Hematopoietic multipotent progenitor cell treated with erythropoietin and hydrocortisone succinate and interleukin-3 and kit ligand, for 6 days (in vitro differentiated cells): Measurements from ENCODE around the gene HES3.

ENCODE experiments used
- DNase-seq: peaks from one replicate; pipeline ENCODE4 v3.0.0-alpha.2; 2015

The HES3 gene, protein sequence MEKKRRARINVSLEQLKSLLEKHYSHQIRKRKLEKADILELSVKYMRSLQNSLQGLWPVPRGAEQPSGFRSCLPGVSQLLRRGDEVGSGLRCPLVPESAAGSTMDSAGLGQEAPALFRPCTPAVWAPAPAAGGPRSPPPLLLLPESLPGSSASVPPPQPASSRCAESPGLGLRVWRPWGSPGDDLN

DNA sequence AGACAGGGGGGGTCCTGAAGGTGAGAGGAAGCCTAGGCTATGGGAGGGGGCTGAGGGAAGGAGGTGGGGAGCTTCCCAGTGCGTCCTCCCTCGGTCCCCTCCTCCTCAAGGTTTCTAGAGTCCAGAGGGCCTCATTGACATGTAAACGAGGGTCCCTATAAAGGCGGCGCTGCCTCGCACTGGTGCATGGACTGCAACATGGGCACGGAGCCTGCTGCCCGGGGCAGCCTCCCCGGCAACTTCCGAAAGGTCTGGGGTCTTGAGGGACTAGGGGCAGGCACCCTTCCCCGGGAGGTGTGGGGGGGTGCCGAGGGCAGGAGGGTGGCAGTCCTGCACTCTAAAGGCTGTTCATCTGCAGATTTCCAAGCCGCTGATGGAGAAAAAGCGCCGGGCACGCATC lies at the start of gene HES3:
Gene HES3, plus strand, starts transcription at position 187 of the 400 bp plus-strand sequence. Its CDS starts 187 bp downstream, at position 374.
- no peak for DNase-seq

DNA sequence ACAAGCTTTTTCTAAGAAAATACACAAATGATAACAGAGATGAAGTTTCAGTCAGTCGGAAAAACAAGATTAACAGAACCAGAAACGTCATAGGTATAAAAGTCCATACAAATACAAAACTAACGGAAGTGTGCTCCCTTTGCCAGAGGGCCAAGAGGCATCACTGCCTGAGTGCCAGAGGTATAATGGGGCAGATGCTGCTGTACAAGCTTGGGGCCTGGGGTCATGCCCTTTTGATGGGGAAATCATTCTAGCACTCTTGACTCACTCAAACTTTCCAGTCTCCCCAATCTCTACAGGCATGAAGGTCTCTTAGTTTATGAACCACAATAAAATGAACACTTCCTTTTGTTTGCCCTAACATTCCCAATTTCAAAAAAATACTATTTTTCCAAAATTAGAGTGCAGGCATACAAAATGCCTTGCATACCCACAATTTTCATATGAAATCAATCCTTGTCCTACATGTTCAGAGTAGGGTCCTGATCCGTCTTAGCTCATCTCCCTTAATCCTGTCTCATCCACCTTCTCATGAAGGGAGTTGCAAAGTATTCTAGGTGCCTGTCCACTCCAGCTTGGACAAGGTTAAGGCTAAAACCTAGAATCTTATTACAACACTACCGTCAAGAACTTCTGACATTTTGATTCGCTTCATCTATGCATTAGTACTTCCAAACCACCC lies 46.1 kb upstream of the HES3 start:
- DNase-seq, result no peak

DNA sequence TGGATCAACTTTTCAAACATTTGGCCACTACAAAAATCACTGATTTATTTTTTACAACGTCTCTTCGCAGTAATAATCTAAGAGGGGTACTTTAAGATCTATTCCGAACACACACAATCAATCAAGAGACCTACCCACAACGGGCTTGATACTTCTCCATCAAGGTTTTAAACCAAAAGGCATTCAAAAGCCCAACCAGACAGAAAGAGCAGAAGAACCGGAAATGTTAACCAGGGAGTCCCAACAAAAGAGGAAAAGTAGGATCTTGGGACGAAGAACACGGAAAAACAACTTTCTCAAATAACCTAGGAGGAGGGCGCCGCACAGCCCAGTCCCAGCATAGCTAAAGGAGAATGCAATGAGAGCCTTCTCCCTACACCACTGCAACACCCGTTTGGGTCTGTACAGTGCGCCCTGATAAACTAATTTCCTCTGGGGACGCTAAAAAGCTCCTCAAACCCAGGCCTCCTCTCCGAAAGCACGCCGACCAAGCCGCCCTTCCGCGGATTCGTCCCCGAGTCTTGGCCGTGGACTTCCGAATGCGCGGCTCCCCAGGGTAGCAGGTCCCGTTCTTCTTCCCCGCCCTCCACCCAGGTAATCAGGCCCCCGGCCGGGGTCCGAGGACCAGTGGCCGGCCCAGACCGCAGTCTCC lies 45.2 kb upstream of the HES3 start:
- DNase-seq, result peak; percentile 39

DNA sequence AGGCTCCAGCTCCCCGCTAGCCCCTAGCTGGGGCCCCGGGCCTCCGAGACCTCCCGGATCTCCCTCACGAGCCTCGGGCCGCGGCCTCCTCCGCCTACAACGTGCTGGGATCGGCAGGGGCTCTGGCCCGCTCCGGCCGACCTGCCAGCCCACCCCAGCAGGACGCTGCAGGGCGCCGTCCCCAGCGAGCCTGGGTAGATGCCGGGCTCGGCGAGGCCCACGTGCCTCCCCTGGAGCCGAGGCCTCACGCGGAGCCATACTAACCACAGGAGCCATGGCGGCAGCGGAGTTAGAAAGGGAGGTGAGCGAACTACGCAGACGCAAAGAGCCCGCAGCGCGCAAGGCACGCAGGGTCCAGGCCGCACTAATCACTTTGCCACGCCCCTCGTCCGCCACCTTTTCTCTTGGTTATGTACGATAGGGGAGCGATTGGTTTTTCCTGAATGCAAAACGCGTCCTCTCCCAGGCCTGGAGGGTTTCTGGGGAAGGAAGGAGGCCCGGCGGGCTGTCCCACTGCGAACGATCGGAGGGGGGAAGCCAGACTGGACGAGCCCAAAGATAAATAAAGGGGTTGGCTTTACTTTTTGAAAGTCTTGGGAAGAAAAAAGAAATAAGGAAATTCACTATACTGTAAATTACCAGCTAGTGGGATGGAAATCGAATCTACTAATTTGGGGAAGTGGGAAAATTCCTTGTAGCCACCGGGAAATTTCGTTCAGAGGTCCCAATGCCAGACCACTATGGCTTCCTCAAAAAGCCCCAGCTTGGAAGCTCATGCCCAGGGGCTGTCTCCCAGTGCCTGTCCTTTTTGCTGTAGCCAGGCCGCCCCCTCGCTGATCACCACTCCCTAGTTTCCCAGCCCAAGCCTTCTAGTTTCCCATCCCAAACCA lies 44.4 kb upstream of the HES3 start, which contains the start of gene RPL22:
Gene RPL22, minus strand, starts transcription at position 298 of the 890 bp plus-strand sequence. Its CDS starts 22 bp downstream, at position 276.
- peak; percentile 100 for DNase-seq

DNA sequence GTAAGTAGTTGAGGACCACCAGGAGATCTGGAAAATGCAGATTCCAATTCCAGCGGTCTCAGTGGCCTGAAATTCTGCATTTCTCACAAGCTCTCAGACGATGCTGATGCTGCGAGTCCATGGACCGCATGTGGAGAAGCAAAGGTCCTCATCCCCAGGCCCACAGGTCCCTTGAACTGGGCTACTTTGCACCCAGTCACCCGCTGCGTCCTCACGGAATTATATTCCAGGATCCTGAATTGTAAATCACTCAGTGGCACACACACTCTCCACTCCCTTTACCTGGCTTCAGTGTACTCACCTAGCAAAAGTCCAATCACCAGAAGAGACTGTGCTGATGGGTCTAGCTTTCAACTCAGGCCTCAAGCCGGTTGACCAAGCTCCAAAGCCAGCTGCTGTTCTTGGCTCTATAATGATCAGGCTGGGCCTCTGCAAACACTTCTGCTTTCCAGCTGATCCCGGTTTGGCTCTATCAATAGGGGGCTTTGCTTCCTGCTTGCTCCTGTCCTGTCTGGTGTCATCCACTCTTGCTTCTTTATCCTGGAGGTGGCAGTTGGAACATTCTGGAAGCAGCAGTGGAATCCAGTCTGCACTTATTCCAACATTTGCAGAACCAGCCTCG lies 43.7 kb upstream of the HES3 start:
- DNase-seq, result no peak

DNA sequence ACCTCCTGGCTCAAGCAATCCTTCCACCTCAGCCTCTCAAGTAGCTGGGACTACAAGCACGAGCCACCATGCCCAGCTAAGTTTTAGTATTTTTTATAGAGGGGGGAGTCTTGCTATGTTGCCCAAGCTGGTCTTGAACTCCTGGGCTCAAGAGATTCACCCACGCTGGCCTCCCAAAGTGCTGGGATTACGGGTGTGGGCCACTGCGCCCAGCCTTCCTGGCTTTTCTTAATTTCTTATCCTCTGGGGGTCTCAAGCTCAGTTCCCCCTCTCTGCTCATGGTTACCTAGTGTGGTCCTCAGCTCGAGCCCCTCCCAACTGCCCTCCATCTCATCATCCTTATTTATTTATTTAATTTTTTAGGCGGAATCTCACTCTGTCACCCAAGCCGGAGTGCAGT lies 41.7 kb upstream of the HES3 start:
- no peak for DNase-seq

DNA sequence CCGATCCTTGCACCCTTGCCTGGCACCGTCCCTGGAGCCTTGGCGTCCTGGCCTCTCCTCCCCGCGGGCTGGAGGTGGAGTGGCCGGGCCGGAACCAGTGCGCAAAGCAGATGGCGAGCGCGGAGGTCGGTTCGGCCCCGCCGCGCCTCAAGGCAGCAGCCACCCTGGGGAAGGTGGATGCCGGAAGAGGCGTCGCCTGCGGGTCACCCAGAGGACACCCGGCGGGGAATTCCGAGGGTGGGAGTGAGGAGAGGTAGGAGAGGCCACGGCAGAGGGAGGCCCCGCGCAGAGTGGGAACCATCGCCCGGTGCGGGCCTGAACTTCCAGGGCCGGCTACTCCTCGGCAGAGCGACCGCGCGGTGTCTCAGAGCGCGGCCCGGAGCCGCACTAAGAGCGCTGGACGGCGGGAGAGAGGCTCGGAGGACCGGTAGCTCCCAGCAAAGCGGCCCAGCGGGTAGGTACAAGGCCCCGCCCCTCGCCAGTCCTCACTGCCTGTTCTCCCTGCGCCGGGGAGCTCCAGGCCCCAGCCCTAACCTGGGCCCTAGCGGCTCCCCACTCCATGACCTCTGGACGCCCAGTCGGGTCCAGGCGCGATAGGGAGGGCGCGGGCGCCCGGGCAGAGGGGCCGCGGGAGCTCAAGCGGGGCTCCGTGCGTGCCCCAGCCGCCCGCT lies 38.0 kb upstream of the HES3 start, which contains the start of gene RNF207:
Gene RNF207, plus strand, starts transcription at position 271 of the 671 bp plus-strand sequence. CDS start 417 bp downstream, outside the sequence.
- peak; percentile 66 for DNase-seq

DNA sequence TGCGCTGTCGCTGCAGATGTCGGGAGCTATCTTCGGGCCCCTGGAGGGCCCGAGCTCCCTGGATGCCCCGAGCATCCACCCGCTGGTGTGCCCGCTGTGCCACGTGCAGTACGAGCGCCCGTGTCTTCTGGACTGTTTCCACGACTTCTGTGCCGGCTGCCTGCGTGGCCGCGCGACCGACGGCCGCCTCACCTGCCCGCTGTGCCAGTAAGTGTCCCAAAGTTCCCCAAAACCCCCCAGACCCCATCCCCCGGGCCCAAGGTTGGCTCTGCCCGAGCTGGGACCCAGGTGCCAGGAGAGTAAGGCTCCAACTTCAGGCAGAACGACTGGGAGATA lies 37.5 kb upstream of the HES3 start:
- DNase-seq, result no peak

DNA sequence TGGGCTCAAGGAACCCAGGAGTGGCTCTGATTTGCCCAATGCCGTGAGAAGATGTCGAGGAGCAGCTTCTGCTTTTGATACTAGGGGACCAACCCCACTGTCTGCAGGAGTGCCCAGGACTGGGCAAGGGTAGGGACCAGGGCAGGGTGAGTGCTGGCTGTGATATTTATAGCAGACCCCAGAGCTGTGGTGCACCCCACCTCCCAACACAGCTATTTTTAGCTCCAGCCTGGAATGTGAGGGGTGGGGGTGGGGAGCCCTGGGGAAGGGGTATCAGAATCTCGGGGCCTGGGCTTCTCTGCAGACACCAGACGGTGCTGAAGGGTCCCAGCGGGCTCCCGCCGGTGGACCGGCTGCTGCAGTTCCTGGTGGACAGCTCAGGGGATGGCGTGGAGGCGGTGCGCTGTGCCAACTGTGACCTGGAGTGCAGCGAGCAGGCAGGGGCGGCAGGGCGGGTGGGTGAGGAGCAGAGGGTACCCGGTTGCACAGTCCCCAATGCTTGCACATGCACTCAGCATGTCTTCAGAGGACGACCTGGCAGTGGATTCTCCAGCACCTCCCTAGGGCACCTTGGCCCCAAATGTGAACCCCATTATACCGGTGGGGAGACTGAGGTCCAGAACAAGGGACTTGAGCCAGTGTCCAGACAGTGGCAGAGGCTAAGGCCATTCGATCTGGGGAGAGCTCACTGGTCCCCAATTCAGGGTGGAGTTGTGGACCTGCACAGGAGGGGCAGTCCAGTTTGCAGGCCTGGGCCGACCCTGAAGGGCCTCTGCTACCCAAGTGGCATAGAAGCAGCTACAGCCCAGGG lies 36.7 kb upstream of the HES3 start:
- DNase-seq, result no peak

DNA sequence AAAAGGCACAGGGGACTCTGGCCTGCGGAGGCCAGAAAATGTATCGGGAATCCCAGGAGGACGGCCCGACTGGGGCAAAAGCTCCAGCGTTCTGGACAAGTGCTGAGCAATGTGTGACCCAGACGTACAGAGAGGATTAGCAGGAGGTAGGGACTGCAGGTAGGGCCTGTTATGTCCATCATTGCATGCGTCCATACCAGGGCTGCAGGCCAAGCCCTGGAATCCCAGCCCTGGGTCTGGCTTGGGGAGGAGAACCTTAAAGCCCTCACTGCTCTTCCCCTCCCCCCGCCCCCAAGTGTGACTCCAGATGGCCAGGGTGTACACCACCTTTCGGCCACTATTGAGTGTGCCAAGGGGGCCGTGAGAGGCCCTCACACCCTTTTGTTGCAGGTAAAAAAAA lies 36.1 kb upstream of the HES3 start:
- DNase-seq, result no peak

DNA sequence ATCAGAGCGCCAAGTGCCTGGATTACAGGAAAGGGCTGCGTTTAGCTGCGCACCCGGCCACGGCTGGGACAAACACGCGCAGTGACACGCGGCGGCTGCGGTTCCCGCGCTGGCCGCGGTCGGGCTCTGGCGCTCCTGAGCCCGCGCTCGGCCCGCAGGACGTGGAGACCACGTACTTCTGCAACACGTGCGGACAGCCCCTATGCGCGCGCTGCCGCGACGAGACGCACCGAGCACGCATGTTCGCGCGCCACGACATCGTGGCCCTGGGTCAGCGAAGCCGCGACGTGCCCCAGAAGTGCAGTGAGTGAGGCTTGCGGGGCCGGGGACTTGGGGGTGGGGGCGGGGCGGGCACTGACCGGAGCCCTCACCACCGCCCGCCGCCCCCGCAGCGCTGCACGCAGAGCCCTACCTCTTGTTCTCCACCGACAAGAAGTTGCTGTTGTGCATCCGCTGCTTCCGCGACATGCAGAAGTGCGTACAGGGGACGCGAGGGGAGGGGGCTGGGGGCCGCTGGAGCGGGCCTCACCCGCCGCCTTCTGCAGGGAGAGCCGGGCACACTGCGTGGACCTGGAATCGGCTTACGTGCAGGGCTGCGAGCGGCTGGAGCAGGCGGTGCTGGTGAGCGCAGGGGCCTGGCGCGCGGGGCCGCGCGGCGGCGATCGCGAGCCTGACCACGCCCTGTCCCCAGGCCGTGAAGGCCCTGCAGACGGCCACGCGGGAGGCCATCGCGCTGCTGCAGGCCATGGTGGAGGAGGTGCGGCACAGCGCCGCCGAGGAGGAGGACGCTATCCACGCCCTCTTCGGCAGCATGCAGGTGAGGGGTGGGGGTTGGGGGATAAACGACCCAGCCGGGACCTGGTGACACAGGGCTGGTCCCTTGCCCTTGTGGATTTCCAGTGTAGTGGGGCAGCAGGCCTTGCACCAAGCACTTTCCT lies 35.0 kb upstream of the HES3 start:
- DNase-seq, result peak; percentile 66

DNA sequence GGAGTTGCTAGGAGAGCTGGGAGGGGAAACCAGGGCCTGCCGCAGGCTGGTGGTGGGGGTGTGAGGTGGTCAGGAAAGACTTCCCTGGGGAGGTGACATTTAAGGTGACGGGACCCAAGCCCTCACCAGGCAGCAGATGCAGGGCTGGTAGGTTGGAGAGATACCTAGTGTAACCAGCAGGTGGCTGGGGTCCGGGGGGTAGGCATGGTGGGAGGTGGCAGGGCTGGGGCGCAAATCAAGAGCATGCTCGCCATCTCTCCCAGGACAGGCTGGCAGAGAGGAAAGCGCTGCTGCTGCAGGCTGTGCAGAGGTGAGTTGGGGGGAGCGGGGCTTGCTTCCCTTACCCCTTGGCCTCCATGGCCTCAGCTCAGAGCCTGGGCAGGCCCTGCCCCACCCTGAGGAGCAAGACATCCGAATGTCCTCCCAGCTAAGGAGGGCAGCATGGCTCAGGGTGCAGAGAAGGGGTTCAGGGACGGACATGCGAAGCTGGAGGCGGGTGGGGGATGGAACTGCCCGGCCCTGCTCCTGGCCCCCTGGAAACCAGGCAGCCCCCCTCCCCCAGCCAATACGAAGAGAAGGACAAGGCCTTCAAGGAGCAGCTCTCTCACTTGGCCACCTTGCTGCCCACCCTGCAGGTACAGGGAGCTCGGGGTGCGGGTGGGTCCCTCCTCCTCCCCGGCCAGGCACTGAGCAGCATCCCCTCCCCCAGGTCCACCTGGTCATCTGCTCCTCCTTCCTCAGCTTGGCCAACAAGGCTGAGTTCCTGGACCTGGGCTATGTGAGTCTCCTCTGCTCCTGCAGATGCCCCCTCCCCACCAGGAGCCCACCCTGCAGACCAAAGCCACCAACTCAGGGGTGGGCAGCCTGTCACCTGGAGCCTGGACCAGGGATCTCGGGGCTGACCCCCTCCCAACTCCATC lies 34.1 kb upstream of the HES3 start:
- peak; percentile 55 for DNase-seq

DNA sequence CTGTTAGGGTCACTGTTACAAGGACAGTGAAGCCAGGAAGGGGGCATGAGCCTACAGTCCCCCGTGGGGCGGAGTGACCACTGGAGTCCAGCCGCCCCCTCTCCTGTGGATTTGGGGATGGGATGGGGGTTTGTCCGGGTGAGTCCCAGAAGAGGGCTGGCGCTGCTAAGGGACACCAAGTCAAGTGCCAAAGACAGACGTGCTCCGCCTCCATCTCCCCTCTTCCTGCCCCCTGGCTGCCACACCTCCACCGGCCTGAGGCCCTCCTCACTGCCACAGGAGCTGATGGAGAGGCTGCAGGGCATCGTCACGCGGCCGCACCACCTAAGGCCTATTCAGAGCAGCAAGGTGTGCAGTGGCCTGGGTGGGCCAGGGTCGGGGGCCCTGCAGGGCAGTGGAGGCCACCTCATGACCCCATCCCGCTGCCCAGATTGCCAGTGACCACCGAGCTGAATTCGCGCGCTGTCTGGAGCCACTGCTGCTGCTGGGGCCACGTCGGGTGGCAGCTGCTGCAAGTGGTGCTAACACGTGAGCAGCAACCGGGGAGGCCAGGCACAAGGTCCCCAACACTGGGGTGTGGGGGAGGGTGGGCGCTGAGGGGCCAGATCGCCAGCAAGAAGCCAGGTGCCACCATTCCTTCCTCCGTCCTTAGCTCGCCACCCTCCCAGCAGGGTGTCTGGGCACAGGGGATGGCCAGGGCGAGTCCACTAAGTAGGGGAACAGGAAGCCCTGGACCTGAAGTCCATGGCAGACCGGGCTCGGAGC lies 33.2 kb upstream of the HES3 start:
- no peak for DNase-seq

DNA sequence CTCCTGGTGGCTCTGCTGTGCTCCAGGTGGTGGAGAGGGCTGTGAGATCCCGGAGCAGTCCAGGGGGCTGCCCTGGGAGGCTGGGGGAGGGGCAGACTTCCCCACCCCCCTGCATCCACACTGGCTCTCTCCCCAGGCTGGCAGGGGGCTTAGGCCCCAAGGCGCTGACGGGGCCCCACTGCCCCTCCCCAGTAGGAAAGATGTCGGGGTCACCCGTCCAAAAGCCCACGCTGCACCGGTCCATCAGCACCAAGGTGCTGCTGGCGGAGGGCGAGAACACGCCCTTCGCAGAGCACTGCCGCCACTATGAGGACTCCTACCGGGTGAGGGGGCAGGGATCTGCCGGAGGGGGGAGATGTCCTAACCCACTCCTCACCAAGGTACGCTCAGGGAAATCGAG lies 32.2 kb upstream of the HES3 start:
- no peak for DNase-seq

DNA sequence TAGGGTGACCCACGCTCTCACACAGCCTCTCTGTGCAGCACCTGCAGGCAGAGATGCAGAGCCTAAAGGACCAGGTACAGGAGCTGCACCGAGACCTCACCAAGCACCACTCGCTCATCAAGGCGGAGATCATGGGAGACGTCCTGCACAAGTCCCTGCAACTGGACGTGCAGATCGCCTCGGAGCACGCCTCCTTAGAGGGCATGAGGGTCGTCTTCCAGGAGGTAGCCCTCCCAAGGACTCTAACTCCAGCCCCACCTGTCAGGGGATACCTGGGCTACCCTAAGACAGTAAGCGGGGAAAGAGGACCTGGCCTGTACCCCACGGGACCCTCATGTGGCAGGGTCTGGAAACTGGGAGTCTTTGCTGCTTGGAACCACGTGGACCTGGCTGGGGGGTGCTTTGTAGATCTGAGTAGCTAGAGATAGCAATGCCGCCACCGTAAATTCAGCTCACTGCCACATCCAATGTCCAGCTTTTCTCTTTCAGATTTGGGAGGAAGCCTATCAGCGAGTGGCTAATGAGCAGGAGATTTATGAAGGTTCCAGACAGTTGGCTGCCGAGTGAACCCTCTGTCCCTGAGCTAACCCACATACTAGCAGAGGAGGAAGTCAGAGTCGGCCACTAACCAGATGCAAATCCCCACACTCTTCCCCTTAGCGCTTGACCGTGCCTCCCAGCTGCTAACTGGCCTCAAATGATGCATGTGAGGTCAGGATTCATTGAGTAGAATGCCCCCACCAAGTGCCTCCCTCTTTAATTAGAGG lies 31.6 kb upstream of the HES3 start:
- DNase-seq, result peak; percentile 31

DNA sequence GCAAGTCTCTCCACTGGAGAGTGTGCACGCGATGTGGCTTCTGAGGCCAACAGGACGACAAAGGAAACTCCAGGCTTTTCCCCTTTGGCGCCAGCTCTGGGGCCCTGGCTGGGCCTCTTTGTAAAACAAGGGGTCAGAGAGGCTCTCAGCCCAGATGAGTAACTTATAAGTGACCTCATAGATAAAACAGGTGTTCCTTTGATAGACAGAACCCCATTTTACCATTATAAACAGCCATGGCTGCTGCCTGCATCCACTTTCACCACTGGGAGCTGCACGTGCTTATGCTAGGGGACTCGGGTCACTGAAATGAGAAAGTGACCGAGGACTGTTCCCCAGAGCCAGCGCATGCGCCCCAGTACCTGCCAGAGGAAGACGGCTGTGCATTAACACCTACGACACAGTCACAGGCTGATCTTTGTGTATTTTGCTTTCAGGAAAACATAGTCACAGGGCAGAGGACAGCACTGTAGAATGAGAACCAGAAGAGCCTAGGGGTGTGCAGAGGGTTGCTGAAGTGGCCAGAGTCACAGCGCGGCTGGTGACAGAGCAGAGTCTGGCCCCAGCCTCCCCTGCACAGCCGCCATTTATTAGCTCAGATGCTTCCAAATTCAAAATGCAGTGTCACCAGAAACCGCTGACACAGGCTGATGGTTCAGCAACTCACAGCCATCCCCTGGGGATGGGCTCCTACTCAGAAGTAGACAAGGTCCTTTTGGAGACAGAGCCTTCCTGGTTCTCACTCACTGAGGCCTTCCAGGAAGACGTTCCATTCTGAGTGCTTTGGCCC lies 25.4 kb upstream of the HES3 start:
- no peak for DNase-seq
